NCI-H345 (cell line): Measurements from ENCODE around the gene TOP3B.

Experiments
- DNase-seq: peaks from one replicate; lab custom pipeline; 2025; lab: John Stamatoyannopoulos, UW

Gene TOP3B

GRCh38 chr22:21961886-21962654 is 20.5 kb downstream of the TOP3B start:
- DNase-seq = no peak

DNA sequence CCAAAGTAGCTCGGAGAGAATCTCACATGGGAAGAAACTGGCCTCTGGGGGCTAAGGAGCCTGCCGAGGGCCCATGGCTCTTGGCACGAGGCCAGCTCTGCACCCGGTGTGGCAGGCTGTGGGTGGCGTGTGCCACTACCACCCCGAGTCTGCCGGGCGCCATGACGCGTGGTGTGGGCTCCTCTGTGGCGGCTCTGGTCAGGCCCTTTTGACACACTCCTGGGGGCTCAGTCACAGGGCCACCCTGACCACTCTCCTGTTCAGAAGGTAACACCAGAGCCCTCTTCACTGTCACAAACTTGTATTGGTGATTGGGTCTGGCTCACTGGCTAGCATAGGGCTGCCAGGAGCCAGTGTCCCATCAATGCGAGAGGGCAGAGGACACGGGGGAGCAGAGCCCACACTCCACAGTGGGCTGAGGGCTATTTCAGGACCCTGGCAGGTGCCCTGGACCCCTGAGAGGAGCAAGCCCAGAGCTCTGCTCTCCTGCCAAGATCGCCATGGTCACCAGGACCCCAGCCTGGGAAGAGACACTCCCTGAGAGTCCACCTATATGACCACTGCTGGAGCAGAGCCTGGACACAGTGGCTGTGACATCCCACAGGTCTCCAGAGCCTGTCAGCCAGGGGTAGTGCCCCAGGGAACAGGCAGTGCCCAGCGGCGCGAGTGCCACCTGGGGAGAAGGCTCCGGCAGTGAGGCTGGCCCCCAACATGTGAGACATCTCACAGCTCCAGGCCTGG is 21.3 kb downstream of the TOP3B start:
- DNase-seq = no peak

DNA sequence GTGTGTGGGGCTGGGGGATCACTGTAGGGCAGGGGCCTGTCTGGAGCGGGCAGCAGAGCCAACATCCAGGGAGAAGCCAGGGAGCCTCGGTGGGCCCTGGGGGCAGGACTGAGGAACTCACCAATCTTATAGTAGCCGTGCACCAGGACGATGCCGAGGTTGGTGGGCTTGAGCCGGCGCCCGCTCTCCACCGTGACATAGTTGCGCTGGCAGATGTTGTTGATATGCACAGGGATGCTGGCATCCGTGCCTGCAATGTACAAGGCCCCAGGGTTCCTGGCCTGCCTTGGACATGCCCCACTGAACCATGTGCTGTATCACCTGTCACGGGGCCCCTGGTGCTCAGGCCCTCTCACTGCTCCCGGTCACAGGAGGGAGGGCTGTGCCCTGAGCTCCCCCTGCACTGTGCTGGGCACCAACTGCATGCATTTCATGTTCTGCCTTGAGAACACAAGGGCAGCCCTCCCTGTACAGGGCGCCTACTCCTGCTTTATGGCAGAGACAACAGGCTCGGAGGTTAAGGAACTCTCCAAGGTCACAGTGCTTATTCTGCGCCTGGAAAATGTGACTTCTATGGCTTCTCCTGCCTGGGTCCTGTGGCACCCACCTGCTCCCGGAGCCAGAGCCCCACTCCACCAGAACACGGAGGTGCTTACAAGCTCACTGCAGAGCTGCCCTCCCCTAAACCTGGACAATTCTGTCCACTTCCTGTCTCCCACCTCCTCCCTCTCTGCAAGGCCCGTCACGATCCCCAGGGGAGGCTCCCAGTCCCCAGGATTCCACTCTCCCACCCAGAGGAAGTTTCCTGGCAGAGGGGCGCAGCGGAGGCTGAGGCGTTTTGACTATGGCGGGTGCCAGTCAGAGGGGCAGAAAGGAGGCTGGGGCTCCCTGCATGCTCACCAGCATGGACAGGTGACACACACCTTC is 22.1 kb downstream of the TOP3B start:
- no peak for DNase-seq

- DNase-seq = no peak
Measured at GRCh38 chr22:21959274-21960074, 23.1 kb downstream of the TOP3B start.

DNA sequence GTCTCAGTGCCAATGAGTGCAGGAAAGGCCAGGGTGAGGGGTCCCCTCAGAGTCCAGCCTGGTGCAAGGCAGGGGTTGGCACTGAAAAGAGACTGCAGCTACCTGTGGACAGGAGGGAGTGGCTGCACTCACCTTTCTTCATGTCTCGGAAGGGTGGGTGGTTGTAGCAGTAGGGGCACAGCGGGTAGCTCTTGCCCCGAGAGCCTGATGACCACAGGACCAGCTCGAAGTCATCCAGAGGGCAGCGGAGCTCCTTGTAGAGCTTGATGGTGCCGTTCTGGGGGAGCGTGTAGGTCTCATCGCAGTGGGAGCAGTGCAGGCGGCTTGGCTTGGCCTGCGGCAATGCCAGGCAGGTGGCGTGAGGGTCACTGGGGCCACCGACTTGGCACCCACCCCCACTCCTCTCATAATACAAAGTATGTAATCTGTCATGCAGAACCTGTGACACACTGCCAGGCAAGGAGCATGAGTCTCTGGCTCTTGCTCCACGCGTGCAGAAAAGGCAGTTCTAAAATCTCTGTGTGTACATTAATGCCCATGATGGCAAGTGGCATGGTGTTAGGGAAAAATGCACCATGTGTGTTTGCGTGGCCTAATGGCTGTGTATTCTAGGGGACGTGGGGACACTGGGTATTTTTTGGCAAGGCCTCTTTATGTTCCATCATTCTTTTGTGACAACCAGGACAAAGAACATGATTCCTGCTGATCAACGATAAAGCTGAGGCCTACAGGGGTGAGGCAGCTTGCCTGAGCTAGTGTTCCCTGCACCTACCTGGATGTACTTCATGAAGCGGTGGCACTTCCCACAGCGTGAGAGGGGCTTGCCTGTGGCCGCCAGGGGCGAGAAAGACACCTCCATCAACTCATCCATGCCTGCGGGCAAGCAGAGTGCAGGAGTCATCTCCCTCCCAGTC is 24.0 kb downstream of the TOP3B start:
- no peak for DNase-seq

DNA sequence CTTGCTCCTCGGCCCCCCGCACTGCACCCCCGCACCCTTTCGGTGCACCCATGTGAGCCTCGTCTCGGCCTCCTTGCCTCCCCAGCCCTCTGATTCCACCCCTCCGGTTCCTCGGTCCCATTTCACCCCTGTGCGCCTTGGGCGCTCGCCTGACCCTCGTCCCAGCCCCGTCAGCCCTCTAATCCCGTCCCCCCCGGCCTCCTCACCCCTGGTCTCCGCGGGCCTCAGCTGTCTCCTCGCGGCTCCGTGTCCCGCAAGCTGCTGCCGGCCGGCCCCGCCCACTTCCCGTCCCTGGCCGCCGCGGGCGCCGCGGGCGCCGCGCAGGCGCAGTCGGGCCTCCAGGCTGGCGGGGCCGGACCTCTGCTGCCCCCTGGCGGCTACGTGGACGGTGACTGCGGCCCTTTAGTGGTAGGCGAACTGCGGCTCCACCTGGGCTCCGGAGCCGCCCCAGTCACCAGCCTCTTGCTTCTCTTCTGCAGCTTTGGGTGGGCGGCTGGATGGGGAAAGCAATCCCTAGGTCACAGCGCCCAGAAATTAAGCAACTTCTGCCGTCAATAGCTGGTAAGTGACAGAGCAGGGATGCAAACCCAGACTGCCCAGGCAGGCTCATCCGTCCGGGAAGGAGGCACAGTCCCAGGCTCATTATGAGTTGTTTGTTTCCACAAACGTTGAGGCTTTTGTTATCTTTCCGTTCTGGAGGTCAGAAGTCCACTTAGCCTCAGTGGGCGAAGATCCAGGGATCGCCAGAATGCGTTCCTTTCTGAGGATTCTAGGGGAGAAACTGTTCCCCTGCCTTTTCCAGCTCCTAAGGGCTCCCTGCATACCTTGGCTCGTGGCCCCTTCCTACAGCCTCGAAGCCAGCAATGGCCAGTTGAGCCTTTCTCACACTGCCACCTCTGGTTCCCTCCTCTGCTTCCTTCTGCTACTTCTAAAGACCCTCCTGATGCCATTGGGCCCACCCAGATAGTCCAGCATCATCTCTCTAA is 29.7 kb downstream of the TOP3B start, which contains the start of gene PPM1F:
TSS of gene PPM1F (minus strand) at position 263 of the 986 bp plus-strand sequence. CDS start 6,800 bp downstream, outside the sequence.
- peak; percentile 77 for DNase-seq

GRCh38 chr22:21951931-21952465 is 30.6 kb downstream of the TOP3B start:
- DNase-seq = peak; percentile 5

DNA sequence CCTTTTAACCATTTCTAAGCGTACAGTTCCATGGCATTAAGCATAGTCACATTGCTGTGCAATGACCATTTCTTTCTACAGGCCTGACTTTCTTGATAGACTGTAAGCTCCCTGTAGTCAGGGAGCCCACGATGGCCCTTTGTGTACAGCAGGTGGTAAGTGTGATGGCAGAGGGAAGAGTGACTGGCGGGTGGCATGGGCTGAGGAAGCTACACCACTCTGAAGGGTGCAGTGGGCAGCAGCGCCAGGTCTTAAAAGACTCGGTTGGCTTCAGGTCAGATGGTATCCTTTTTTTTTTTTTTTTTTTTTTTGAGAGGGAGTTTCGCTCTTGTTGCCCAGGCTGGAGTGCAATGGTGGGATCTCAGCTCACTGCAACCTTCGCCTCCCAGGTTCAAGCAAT is 31.5 kb downstream of the TOP3B start:
- no peak for DNase-seq

DNA sequence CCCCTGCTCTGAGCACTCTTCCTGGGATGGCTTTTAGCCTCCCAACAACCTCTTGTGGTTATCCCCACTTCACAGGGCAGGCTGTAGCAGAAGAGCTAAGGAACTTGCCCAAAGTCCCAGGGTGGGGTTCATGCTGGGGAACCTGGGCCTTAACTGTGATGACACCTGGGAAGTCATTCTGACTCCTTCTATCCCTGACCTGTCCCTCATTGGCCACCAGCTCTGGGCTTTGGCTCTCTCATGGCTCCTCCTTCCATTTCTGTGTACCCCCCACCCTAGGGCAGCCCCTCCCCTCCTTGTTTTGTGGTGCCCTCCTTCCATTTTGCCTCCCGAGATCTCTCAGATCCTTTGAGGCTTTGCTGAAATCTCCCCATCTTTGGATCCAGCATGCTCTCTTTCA is 32.6 kb downstream of the TOP3B start:
- DNase-seq = no peak

GRCh38 chr22:21949569-21949918 is 33.0 kb downstream of the TOP3B start:
- DNase-seq = no peak

- DNase-seq = no peak
Measured at GRCh38 chr22:21948824-21949568, 33.6 kb downstream of the TOP3B start.

DNA sequence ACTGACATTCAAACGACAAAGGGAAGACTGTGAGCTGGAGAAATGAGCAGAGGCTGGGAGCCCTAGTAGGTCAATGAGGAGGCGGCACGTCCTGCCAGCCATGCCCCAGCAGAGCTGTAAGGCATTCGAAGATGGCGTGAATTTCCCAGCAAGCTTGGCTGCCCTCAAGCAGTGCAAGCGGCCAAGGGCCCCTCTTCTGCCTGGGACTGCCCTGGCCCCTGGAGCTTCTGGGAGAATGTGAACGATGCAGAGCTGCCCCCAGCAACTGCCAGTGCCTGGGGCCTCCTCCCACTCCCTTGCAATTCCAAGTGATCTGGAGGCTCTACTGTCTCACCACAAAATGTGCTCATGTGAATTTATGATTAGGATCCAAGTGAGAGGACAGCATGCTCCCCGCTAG is 34.2 kb downstream of the TOP3B start:
- no peak for DNase-seq

DNA sequence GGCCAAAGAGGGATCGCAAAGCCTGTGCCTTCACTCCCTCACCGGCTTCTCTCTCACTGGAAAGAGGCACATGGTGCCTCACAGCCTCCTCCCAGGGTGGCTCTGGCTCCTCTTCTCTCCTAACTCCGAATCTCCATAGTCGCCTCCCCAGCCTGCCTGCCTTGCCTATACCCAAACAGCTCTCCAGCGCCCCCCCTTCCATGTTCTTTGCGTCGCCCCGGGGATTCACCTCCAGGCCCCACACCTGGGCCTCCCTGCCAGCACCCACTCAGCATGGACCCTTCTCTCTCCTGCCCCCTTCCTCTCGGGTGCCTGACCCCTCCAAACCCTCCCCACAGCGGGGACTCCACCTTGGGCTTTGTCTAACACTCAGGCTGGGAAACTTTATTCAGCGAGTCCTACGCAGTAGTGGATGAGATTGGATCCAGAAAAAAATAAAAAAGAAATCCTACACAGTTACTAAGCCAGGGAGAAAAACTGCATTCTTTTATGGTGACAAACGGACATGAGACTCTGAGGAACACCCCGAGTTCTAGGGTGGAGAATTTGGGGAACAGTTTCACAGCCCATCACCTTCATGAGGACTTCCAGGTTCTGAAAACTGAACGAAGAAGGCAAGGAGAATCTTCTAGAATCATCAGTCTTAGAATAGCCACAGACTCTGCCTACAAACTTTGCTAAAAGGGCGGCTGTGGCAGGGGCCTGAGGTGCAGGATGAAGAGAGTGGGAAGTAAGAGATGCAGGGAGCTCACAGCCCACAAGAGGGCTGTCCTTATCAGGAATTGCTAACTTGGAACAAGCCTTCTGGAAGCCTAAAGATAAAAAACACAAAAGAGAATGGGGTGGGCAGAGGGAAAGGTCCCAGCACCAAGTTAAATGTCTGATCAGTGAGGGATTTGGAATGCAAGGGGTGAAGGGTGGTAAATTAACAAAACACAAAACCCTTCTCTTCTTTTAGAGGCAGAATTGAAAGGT is 35.3 kb downstream of the TOP3B start:
- no peak for DNase-seq

- DNase-seq = no peak
Measured at GRCh38 chr22:21946262-21946925, 36.2 kb downstream of the TOP3B start.

- no peak for DNase-seq
Measured at GRCh38 chr22:21945453-21946261, 36.9 kb downstream of the TOP3B start.

DNA sequence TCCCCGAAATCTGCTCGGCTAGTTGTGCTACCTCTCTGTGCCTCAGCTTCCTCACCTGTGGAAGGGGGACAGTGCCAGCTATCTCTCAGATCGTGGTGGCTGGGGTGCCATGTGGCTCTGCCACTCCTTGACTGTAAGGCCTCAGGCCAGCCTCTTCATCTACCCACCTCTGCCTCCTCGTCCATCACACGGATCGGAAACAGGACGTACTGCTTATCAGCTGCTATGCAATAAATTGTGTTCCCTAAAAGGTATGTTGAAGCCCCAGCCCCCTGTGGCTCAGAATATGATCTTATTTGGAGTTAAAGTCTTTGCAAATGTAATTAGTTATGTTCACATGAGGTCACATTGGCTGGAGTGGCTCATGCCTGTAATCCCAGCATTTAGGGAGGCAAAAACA is 37.7 kb downstream of the TOP3B start:
- DNase-seq = no peak
